ENCODE data around the gene RBMXL2. TPM values are rescaled to one million over a fixed set of nuclear protein-coding genes. Genes with fewer than 3 reads are reported as not detected.

Gene RBMXL2
- polyA plus RNA-seq (2012; ENCODE audit: insufficient read depth, insufficient read length, low read depth) = not detected

- TF ChIP-seq, protein P1, sequence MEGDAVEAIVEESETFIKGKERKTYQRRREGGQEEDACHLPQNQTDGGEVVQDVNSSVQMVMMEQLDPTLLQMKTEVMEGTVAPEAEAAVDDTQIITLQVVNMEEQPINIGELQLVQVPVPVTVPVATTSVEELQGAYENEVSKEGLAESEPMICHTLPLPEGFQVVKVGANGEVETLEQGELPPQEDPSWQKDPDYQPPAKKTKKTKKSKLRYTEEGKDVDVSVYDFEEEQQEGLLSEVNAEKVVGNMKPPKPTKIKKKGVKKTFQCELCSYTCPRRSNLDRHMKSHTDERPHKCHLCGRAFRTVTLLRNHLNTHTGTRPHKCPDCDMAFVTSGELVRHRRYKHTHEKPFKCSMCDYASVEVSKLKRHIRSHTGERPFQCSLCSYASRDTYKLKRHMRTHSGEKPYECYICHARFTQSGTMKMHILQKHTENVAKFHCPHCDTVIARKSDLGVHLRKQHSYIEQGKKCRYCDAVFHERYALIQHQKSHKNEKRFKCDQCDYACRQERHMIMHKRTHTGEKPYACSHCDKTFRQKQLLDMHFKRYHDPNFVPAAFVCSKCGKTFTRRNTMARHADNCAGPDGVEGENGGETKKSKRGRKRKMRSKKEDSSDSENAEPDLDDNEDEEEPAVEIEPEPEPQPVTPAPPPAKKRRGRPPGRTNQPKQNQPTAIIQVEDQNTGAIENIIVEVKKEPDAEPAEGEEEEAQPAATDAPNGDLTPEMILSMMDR (IDR thresholded peaks at IDR 0.05; ENCODE audit: low read depth, low read length) = no peak
These were observed at the start of gene RBMXL2 for GRCh38 chr11:7088921-7089320. Gene RBMXL2 (plus strand): TSS chr11:7088998. CDS start chr11:7089121, 123 bp downstream.

DNA sequence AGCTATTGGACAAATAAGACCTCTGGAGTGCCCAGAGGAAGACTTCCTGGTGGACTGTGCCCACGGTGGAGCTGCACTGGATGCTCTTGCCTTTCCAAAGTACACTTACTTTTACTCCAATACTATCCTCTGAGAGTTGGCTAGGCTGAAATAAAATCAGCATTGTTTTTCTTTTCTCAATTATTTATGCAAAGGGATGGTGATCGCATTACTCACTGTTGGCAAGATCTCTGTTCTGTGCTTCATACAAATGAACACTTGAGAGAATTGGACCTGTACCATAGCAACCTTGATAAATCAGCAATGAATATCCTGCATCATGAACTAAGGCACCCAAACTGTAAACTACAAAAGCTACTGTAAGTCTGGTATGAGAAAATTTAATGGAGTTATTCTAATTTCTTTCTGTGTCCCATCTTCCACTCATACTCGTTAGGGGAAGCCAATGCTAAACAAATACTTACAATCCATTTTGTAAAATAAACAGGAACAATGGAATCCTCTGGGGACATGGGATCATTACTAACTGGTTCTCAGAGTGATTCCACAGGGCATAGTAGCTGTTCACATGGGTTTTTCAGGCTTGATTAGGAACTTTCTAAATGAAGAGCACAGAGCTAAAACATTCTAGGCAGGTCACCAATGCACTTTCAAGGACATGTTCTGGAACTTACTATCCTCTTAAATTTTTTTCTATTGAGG, 42.2 kb upstream of the RBMXL2 start:
- Histone ChIP-seq H3K4me3 (ENCODE audit: low read depth, low read length) (no peak overlapping the region), H3K9me3 (no peaks in the 10 kb centered on the region), H3K27me3 (no peaks in the 10 kb centered on the region), H3K36me3 (no peaks in the 10 kb centered on the region), H3K4me1 (no peaks in the 10 kb centered on the region)
- DNase-seq = no peak
- TF ChIP-seq, protein P1 (IDR thresholded peaks at IDR 0.05; ENCODE audit: low read depth, low read length) = no peak

More at GRCh38 chr11:7088921-7089320, at the start of gene RBMXL2:
- peaks cover 12% of the 10 kb centered on the region for H3K27me3 ChIP-seq
- no peak within 1 kb of the TSS for H3K4me3 ChIP-seq (ENCODE audit: low read depth, low read length)
- no peaks in the 10 kb centered on the region for H3K9me3 ChIP-seq
- H3K36me3 ChIP-seq = no peaks in the 10 kb centered on the region
- H3K4me1 ChIP-seq = no peaks in the 10 kb centered on the region
- DNase-seq = no peak

- H3K27me3 ChIP-seq = no peaks in the 10 kb centered on the region
- DNase-seq = no peak
- H3K9me3 ChIP-seq = no peaks in the 10 kb centered on the region
- H3K4me1 ChIP-seq = no peaks in the 10 kb centered on the region
- H3K4me3 ChIP-seq (ENCODE audit: low read depth, low read length) = no peak overlapping the region
- H3K36me3 ChIP-seq = no peaks in the 10 kb centered on the region
- TF ChIP-seq, protein P1 (IDR thresholded peaks at IDR 0.05; ENCODE audit: low read depth, low read length) = no peak
These were observed 38.6 kb upstream of the RBMXL2 start for GRCh38 chr11:7050191-7050590.

DNA sequence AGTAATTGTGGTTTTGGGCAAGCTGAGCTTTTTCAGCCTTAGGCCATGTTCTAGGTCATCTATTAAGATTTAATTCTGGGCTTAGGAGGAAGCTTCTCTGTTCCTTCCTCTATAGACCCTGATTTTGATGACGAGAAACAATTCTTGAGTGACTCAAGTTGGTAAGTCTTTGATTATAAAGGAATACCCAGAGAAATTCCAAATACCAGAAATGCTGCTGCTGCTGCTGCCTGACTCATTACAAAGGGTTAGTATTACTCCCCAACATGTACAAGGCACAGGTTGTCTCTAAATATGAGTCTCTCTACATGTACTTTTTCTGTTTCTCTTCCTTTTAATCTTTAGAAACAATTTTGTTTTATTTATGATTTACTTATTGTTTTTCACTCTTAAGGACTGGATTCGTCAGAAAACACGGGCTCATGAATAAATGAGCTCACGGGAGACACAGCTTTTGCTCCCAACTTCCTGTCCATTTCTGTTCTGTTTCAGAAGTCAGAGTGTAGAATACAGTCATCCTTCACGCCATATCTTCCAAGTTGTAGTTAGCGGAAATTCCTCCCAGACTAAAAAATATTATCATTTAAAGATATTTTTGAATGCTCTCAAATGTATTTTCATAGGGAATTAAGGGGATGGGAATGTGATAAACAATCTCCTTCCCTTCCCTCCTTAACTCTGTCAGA, 31.8 kb upstream of the RBMXL2 start:
- Histone ChIP-seq H3K9me3 (no peaks in the 10 kb centered on the region), H3K27me3 (no peaks in the 10 kb centered on the region; the same call in 1 of the 2 replicates), H3K4me1 (no peaks in the 10 kb centered on the region), H3K36me3 (no peaks in the 10 kb centered on the region), H3K4me3 (ENCODE audit: low read depth, low read length) (no peak overlapping the region)
- no peak for DNase-seq
- TF ChIP-seq, protein P1 (IDR thresholded peaks at IDR 0.05; ENCODE audit: low read depth, low read length) = no peak

DNA sequence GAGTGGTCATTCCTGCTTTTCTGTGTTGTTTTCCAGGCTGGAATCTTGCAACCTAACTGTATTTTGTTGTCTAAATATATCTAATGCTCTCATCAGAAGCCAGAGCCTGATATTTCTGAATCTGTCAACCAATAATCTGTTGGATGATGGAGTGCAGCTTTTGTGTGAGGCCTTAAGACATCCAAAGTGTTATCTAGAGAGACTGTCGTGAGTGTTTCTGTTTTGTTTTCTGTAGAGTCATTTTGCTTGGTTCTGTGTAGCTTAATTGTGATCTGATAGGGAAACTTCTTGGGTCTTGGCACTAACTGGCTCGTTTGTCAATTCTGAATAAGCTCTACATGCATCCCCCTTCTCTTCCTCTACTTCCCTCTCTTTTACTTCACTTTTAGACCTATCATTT, 31.2 kb upstream of the RBMXL2 start:
- H3K9me3 ChIP-seq = no peaks in the 10 kb centered on the region
- no peaks in the 10 kb centered on the region for H3K4me1 ChIP-seq
- no peak overlapping the region for H3K4me3 ChIP-seq (ENCODE audit: low read depth, low read length)
- TF ChIP-seq, protein P1 (IDR thresholded peaks at IDR 0.05; ENCODE audit: low read depth, low read length) = no peak
- H3K36me3 ChIP-seq = no peaks in the 10 kb centered on the region
- DNase-seq = no peak
- no peaks in the 10 kb centered on the region; the same call in 1 of the 2 replicates for H3K27me3 ChIP-seq

- Histone ChIP-seq H3K4me1 (no peaks in the 10 kb centered on the region), H3K36me3 (no peaks in the 10 kb centered on the region), H3K9me3 (no peaks in the 10 kb centered on the region), H3K4me3 (ENCODE audit: low read depth, low read length) (no peak overlapping the region), H3K27me3 (no peaks in the 10 kb centered on the region; the same call in 1 of the 2 replicates)
- no peak for DNase-seq
- TF ChIP-seq, protein P1 (IDR thresholded peaks at IDR 0.05; ENCODE audit: low read depth, low read length) = no peak
These were observed 27.9 kb upstream of the RBMXL2 start for GRCh38 chr11:7060868-7061267.

Data from BE2C (cell line).